Loucy (cell line): Measurements from ENCODE around the gene BPIFB2.

ENCODE experiments used
- CTCF ChIP-seq: fragments of 200-600 bp; sonication (generic); conservative IDR thresholded peaks from 2 replicates; pipeline ENCODE4 v1.5.1; 2014; ENCODE audit warnings: mild to moderate bottlenecking, antibody characterized with exemption, low read length
- EZH2phosphoT487 ChIP-seq: fragments of 200-600 bp; IDR thresholded peaks from 2 replicates; pipeline ENCODE4 v1.6.1; 2018; ENCODE audit warnings: antibody characterized with exemption, mild to moderate bottlenecking, moderate library complexity, borderline replicate concordance

DNA sequence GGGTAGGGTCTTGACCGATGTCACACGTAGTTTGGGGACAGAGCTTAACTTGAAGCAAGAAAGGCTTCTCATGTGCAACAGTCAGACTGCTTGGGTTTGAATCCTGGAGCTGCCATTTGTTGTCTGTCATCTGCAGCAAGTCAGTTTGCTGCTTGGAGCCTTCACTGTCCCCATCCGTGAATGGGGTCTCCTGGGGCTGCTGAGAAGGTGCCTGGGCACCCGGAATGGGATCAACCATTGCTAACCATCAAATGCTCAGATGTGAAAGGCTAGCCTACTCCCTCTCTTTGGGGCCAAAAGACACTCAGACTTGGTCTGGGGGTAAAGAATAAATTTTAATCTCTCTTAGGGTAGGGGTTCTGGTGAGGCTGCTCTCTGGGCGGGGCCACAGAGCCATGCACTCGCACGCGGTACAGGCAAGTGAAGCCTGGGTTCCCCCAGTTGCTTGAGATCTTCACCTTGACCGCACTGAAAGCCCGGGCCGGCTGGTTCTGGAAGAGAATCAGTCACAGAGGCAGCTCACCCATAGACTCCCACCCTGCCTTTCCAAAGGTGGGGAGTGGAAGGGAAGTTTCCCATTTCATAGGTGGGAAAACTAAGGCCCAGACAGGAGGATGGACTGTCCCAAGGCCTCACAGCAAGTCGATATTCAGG lies 23.9 kb upstream of the BPIFB2 start:
- no peak for TF ChIP-seq CTCF
- no peak for TF ChIP-seq EZH2phosphoT487
